HUDEP-2 (cell line): ENCODE results near the gene IPCEF1.
"Not testable (repeated sequence)": the region's sequence is repeated elsewhere in the genome, so short reads cannot be mapped to it uniquely, and the experiment has no call there.

Experiments
- DNase-seq, 76 experiments: peaks; one replicate each; lab custom pipeline; 2025; ENCODE audit not compliant: unreplicated experiment in 76 of 76; lab: John Stamatoyannopoulos, UW

Gene IPCEF1

GRCh38 chr6:154227862-154228520 lies 128.6 kb downstream of the IPCEF1 start:
- DNase-seq: no peak

GRCh38 chr6:154226461-154226860 lies 130.1 kb downstream of the IPCEF1 start:
- no peak for DNase-seq

GRCh38 chr6:154223296-154223695 lies 133.3 kb downstream of the IPCEF1 start:
- no peak for DNase-seq

GRCh38 chr6:154222716-154223115 lies 133.9 kb downstream of the IPCEF1 start:
- no peak for DNase-seq

GRCh38 chr6:154219250-154219649 lies 137.4 kb downstream of the IPCEF1 start:
- no peak for DNase-seq

GRCh38 chr6:154218787-154219186 lies 137.8 kb downstream of the IPCEF1 start:
- no peak for DNase-seq

- no peak for DNase-seq
Observed at GRCh38 chr6:154218301-154218700, 138.3 kb downstream of the IPCEF1 start.

- no peak for DNase-seq
Observed at GRCh38 chr6:154213782-154214181, 142.8 kb downstream of the IPCEF1 start.

GRCh38 chr6:154210678-154211077 lies 145.9 kb downstream of the IPCEF1 start:
- no peak for DNase-seq

- no peak for DNase-seq
Observed at GRCh38 chr6:154209555-154209954, 147.0 kb downstream of the IPCEF1 start.

- no peak for DNase-seq
Observed at GRCh38 chr6:154206996-154207395, 149.6 kb downstream of the IPCEF1 start.

- DNase-seq: no peak
Observed at GRCh38 chr6:154206141-154206540, 150.5 kb downstream of the IPCEF1 start.

GRCh38 chr6:154202958-154203357 lies 153.6 kb downstream of the IPCEF1 start:
- DNase-seq: no peak

GRCh38 chr6:154202339-154202738 lies 154.3 kb downstream of the IPCEF1 start:
- no peak for DNase-seq

GRCh38 chr6:154201688-154202087 lies 154.9 kb downstream of the IPCEF1 start:
- not testable (repeated sequence) for DNase-seq

- no peak for DNase-seq
Observed at GRCh38 chr6:154197196-154197860, 159.3 kb downstream of the IPCEF1 start.

- DNase-seq: no peak
Observed at GRCh38 chr6:154196333-154196885, 160.2 kb downstream of the IPCEF1 start.

- no peak for DNase-seq
Observed at GRCh38 chr6:154187714-154188113, 168.9 kb downstream of the IPCEF1 start.

GRCh38 chr6:154187203-154187602 lies 169.4 kb downstream of the IPCEF1 start:
- DNase-seq: no peak

- no peak for DNase-seq
Observed at GRCh38 chr6:154179434-154179833, 177.2 kb downstream of the IPCEF1 start.

- not testable (repeated sequence) for DNase-seq
Observed at GRCh38 chr6:154172393-154172792, 184.2 kb downstream of the IPCEF1 start.

- DNase-seq: no peak
Observed at GRCh38 chr6:154170106-154170505, 186.5 kb downstream of the IPCEF1 start.
